ENCODE results near the gene ATOSA. TPM values are rescaled to one million over a fixed set of nuclear protein-coding genes. Genes with fewer than 3 reads are reported as not detected.

The ATOSA gene
- total RNA-seq, 2 experiments from 2014 or later = 137 TPM

DNA sequence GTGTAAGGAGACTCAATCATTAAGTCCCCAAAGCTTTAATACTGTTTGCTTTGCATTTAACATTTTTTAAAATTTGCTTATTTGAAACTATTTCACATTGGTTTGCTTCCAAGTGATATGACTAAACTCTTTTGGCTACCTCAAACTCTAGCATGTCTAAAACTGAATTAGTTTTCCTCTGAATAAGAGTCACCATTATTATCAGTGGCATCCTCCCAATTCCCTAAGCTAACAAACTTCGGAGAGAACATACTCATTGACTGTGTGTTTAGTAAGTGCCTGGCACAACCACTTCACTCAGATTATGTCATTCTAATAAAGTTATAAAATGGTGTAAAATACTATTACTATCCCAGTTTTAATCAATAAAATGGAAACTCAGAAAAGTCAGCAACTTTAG, 21.9 kb downstream of the ATOSA start:
- Mint-ChIP-seq H3K27me3 (no peaks in the 10 kb centered on the region), H3K27ac (no peak overlapping the region), H3K36me3 (ENCODE audit: low read depth) (peaks cover 87% of the 10 kb centered on the region), H3K9me3 (no peaks in the 10 kb centered on the region), H3K4me1 (ENCODE audit: low read depth) (peaks cover 50% of the 10 kb centered on the region), H3K4me3 (no peak overlapping the region)
- Histone ChIP-seq H3K27ac (ENCODE audit: low read depth in 1 of 2, low read length in 2 of 2) (no peak overlapping the region), H3K36me3 (ENCODE audit: insufficient read depth, low read length) (peaks cover 87% of the 10 kb centered on the region), H3K27me3 (ENCODE audit: control insufficient read depth in 1 of 2, insufficient read depth in 2 of 2, low read length in 2 of 2) (no peaks in the 10 kb centered on the region), H3K4me3 (ENCODE audit: low read length) (no peak overlapping the region), H3K4me1 (ENCODE audit: insufficient read depth, low read length) (peaks cover 6% of the 10 kb centered on the region), H3K9me3 (ENCODE audit: control insufficient read depth in 1 of 2, insufficient read depth in 1 of 2, low read length in 2 of 2) (no peaks in the 10 kb centered on the region)
- no peak for ATAC-seq (ENCODE audit: poor library complexity)
- CTCF ChIA-PET = no interaction called here
- POLR2A ChIA-PET = interaction anchor here (1.6 to 1.9 kb wide), 2 partner anchors 10 to 22 kb away, joined by 5 to 7 read pairs; partner anchors contain the start of gene ATOSA
- intact Hi-C loops (cut with DNase I, micrococcal nuclease) = no loop called here
- TF ChIP-seq, protein P1, sequence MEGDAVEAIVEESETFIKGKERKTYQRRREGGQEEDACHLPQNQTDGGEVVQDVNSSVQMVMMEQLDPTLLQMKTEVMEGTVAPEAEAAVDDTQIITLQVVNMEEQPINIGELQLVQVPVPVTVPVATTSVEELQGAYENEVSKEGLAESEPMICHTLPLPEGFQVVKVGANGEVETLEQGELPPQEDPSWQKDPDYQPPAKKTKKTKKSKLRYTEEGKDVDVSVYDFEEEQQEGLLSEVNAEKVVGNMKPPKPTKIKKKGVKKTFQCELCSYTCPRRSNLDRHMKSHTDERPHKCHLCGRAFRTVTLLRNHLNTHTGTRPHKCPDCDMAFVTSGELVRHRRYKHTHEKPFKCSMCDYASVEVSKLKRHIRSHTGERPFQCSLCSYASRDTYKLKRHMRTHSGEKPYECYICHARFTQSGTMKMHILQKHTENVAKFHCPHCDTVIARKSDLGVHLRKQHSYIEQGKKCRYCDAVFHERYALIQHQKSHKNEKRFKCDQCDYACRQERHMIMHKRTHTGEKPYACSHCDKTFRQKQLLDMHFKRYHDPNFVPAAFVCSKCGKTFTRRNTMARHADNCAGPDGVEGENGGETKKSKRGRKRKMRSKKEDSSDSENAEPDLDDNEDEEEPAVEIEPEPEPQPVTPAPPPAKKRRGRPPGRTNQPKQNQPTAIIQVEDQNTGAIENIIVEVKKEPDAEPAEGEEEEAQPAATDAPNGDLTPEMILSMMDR (IDR thresholded peaks at IDR 0.05) = no peak
- no peak for DNase-seq

DNA sequence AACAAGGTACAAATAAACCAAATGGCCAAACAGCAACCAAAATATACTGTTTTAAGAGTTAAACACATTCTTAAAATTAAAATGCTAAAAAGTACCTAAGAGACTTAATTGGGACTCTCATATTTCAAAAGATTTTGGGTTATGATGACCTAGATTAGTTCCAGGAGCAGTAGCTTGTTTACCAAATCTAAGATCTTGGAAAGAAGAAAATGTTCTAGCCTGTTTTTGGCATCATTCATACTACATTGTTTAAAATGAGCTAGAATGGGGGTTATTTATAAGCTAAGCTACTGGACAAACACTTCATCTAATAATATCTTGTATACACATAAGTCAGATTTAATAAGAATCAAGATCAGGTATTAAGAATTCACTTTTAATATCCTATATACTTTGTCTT, 22.8 kb downstream of the ATOSA start:
- no peak for ATAC-seq (ENCODE audit: poor library complexity)
- Histone ChIP-seq H3K4me3 (ENCODE audit: low read length) (no peak overlapping the region), H3K9me3 (ENCODE audit: control insufficient read depth in 1 of 2, insufficient read depth in 1 of 2, low read length in 2 of 2) (no peaks in the 10 kb centered on the region), H3K27me3 (ENCODE audit: control insufficient read depth in 1 of 2, insufficient read depth in 2 of 2, low read length in 2 of 2) (no peaks in the 10 kb centered on the region), H3K4me1 (ENCODE audit: insufficient read depth, low read length) (peaks cover 6% of the 10 kb centered on the region), H3K36me3 (ENCODE audit: insufficient read depth, low read length) (peaks cover 81% of the 10 kb centered on the region), H3K27ac (ENCODE audit: low read depth in 1 of 2, low read length in 2 of 2) (no peak overlapping the region)
- Mint-ChIP-seq H3K4me3 (no peak overlapping the region), H3K27me3 (no peaks in the 10 kb centered on the region), H3K36me3 (ENCODE audit: low read depth) (peaks cover 87% of the 10 kb centered on the region), H3K9me3 (no peaks in the 10 kb centered on the region), H3K27ac (no peak overlapping the region), H3K4me1 (ENCODE audit: low read depth) (peaks cover 49% of the 10 kb centered on the region)
- TF ChIP-seq, protein P1 (IDR thresholded peaks at IDR 0.05) = no peak
- no peak for DNase-seq
- intact Hi-C loops (cut with DNase I, micrococcal nuclease) = no loop called here
- ChIA-PET CTCF (no interaction called here), POLR2A (no interaction called here)

DNA sequence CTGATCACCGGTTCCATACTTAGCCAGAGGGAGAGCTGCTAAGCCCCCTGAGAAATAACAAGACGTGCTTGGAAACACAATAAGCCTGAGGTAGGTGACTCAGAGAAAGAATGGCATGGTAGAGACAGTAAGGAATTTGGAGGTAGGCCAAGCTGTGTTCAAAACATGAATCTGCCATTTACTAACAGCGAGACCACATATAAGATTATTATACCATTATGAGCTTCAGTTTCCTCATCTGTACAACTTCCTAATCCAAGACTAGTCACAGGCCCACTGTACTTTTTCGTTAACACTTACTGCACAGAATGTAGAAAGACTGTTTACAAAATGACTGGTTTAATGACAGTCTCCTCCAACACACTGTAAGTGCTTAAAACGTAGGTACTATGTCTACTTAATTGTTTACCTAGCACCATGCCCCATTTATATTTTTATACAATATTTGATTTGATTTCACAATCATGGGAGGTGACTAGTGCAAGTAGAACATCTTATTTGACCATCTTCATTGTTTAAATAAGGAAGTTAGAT, 25.7 kb downstream of the ATOSA start:
- no peak overlapping the region for H3K27ac Mint-ChIP-seq

More for the DNA sequence above, 25.7 kb downstream of the ATOSA start:
- ChIA-PET POLR2A (no interaction called here), CTCF (no interaction called here)
- Histone ChIP-seq H3K36me3 (ENCODE audit: insufficient read depth, low read length) (peaks cover 59% of the 10 kb centered on the region), H3K27me3 (ENCODE audit: control insufficient read depth in 1 of 2, insufficient read depth in 2 of 2, low read length in 2 of 2) (no peaks in the 10 kb centered on the region), H3K4me1 (ENCODE audit: insufficient read depth, low read length) (no peaks in the 10 kb centered on the region), H3K4me3 (ENCODE audit: low read length) (no peak overlapping the region), H3K9me3 (ENCODE audit: control insufficient read depth in 1 of 2, insufficient read depth in 1 of 2, low read length in 2 of 2) (no peaks in the 10 kb centered on the region), H3K27ac (ENCODE audit: low read depth in 1 of 2, low read length in 2 of 2) (no peak overlapping the region)
- ATAC-seq (ENCODE audit: poor library complexity) = no peak
- peaks cover 81% of the 10 kb centered on the region for H3K36me3 Mint-ChIP-seq (ENCODE audit: low read depth)
- no peak overlapping the region for H3K4me3 Mint-ChIP-seq
- no peak for DNase-seq
- TF ChIP-seq, protein P1 (IDR thresholded peaks at IDR 0.05) = no peak
- peaks cover 32% of the 10 kb centered on the region for H3K4me1 Mint-ChIP-seq (ENCODE audit: low read depth)
- no peaks in the 10 kb centered on the region for H3K9me3 Mint-ChIP-seq
- intact Hi-C loops (cut with DNase I, micrococcal nuclease) = no loop called here
- no peaks in the 10 kb centered on the region for H3K27me3 Mint-ChIP-seq
